AG04449 (cell line): Measurements from ENCODE around the gene KRT85.

ENCODE experiments used
- CTCF ChIA-PET: fragments of 350-600 bp; formaldehyde crosslinking; extraction: SDS; loops from one replicate; lab custom pipeline; 2021; ENCODE audit warnings: antibody characterized with exemption; lab: Yijun Ruan, JAX
- POLR2A ChIA-PET: fragments of 400-600, 350-600 bp; formaldehyde crosslinking; extraction: SDS; loops from one replicate; lab custom pipeline; 2020; ENCODE audit warnings: antibody characterized with exemption, inconsistent platforms; lab: Yijun Ruan, JAX
- DNase-seq: peaks from one replicate; pipeline ENCODE4 v3.0.0-alpha.2; 2010; ENCODE audit warnings: low read depth, low spot score
- H3K4me3 ChIP-seq: 2 replicates; pipeline ENCODE4 v1.5.1; 2011; ENCODE audit warnings: low read depth, mild to moderate bottlenecking, control low read depth, low read length
- CTCF ChIP-seq: IDR thresholded peaks from one replicate; pipeline ENCODE4 v1.5.1; 2011; ENCODE audit warnings: mild to moderate bottlenecking, moderate library complexity, low read length, control low read depth, inconsistent platforms; ENCODE audit not compliant: insufficient read depth; ENCODE audit errors: missing control alignments

The KRT85 gene

GRCh38 chr12:52335598-52336262 is 31.6 kb downstream of the KRT85 start:
- CTCF ChIA-PET: interaction anchor here (1.2 to 1.3 kb wide), 2 partner anchors 10 to 544 kb away, joined by 4 read pairs; no protein-coding TSS in a partner anchor
- DNase-seq: no peak
- no peak for TF ChIP-seq CTCF
- POLR2A ChIA-PET: no interaction called here
- H3K4me3 ChIP-seq: no peak overlapping the region

GRCh38 chr12:52334185-52334584 is 33.1 kb downstream of the KRT85 start:
- DNase-seq: no peak
- ChIA-PET CTCF (interaction anchor here (0.6 to 2.3 kb wide), 7 partner anchors 39 to 551 kb away, joined by 3 to 6 read pairs (median 4); no protein-coding TSS in a partner anchor), POLR2A (no interaction called here)
- H3K4me3 ChIP-seq: no peak overlapping the region
- no peak for TF ChIP-seq CTCF

GRCh38 chr12:52333321-52333720 is 34.0 kb downstream of the KRT85 start:
- ChIA-PET POLR2A (no interaction called here), CTCF (interaction anchor here (1.2 to 2.3 kb wide), 3 partner anchors 55 to 552 kb away, joined by 3 to 6 read pairs (median 4); no protein-coding TSS in a partner anchor)
- no peak overlapping the region for H3K4me3 ChIP-seq
- no peak for DNase-seq
- TF ChIP-seq CTCF: no peak

- no peak for DNase-seq
- no peak for TF ChIP-seq CTCF
- ChIA-PET POLR2A (no interaction called here), CTCF (interaction anchor here (1.4 to 1.7 kb wide), 3 partner anchors 40 to 547 kb away, joined by 3 to 4 read pairs (median 3); no protein-coding TSS in a partner anchor)
- no peak overlapping the region for H3K4me3 ChIP-seq
These were observed 34.9 kb downstream of the KRT85 start for GRCh38 chr12:52332381-52332780.

- H3K4me3 ChIP-seq: no peak overlapping the region
- no peak for TF ChIP-seq CTCF
- ChIA-PET CTCF (interaction anchor here (1.4 to 6.3 kb wide), 4 partner anchors 10 to 548 kb away, joined by 3 to 53 read pairs (median 4); no protein-coding TSS in a partner anchor), POLR2A (no interaction called here)
- no peak for DNase-seq
These were observed 35.4 kb downstream of the KRT85 start for GRCh38 chr12:52331833-52332232.

GRCh38 chr12:52331039-52331438 is 36.2 kb downstream of the KRT85 start:
- ChIA-PET POLR2A (no interaction called here), CTCF (interaction anchor here (1.0 to 6.3 kb wide), 5 partner anchors 9 to 549 kb away, joined by 3 to 53 read pairs (median 4); no protein-coding TSS in a partner anchor)
- no peak overlapping the region for H3K4me3 ChIP-seq
- DNase-seq: no peak
- TF ChIP-seq CTCF: no peak
